K562 (cell line): ENCODE results near the gene REX1BD. TPM values are rescaled to one million over a fixed set of nuclear protein-coding genes. Genes with fewer than 3 reads are reported as not detected.
A peak's percentile ranks its signal among the peaks of the same experiment; 100 is the strongest.

Source experiments
- AFF1 ChIP-seq, 2 experiments: fragments of 450-650 bp; IDR thresholded peaks; 2 replicates each; pipeline ENCODE4 v1.6.1; 2018; ENCODE audit warnings: mild to moderate bottlenecking in 2 of 2, low read depth in 1 of 2; ENCODE audit not compliant: partially characterized antibody in 2 of 2
- EZH2 ChIP-seq: IDR thresholded peaks from 2 replicates; pipeline ENCODE4 v1.6.1; 2012; ENCODE audit warnings: low read depth, mild to moderate bottlenecking, inconsistent platforms, low read length, borderline replicate concordance
- LARP7 ChIP-seq: fragments of 450-650 bp; IDR thresholded peaks from 2 replicates; pipeline ENCODE4 v1.6.1; 2016
- NR2F6 ChIP-seq: fragments of 450-650 bp; formaldehyde crosslinking; IDR thresholded peaks from 2 replicates; pipeline ENCODE4 v1.4.0; 2020; ENCODE audit warnings: mild to moderate bottlenecking
- TBP ChIP-seq: optimal IDR thresholded peaks from 2 replicates; pipeline ENCODE3; 2011; ENCODE audit warnings: low read depth, low read length, improper control_type of control experiment
- polyA plus RNA-seq, 8 experiments: library from polyadenylated mRNA; depleted of rRNA in 4 of 8; stranded (reverse) in 5 of 8; unstranded in 3 of 8; fragments of >200 nt; fragmentation: Nextera tagmentation in 2 of 8; fragmentation: Illumina TruSeq in 1 of 8; extraction: Ambion mirVana in 2 of 8; extraction: Trizol in 1 of 8; gene quantifications; 2 replicates each; pipeline versions ENCODE4 v1.2.1 to v1.2.3, GENCODE V29; 2011 to 2014; ENCODE audit warnings: inconsistent platforms in 1 of 8, missing spikeins in 1 of 8
- total RNA-seq, 7 experiments: library from RNA; depleted of rRNA in 6 of 7; stranded (reverse); fragments of >200 nt in 6 of 7; fragmentation: Illumina TruSeq in 2 of 7; extraction: Trizol in 2 of 7; gene quantifications; 2 replicates each; pipeline versions ENCODE4 v1.2.1 to v1.2.3, GENCODE V29; 2011 to 2021; ENCODE audit warnings: low replicate concordance in 1 of 7
- TF ChIP-seq, protein P1 (sequence below), 2 experiments: fragments of 450-650 bp; formaldehyde crosslinking in 1 of 2; IDR thresholded peaks; 2 replicates each; pipeline versions ENCODE4 v1.4.0 to v1.6.1; 2014 to 2020; ENCODE audit warnings: mild to moderate bottlenecking in 2 of 2, borderline replicate concordance in 1 of 2, low read depth in 1 of 2
- TF ChIP-seq, protein P2 (sequence below): fragments of 450-650 bp; IDR thresholded peaks from 2 replicates; pipeline ENCODE4 v1.6.1; 2017; ENCODE audit warnings: mild to moderate bottlenecking, moderate library complexity

The REX1BD gene
- total and polyA plus RNA-seq, 9 of the 15 experiments (the other 6 are each of a cell fraction or from before 2014, with no cell fraction given), result 1.9 to 136 (median 13.8) TPM

GRCh38 chr19:18542941-18543813 is 45.4 kb upstream of the REX1BD start, which contains the start of gene FKBP8 (continued):
- TF ChIP-seq, protein P1, sequence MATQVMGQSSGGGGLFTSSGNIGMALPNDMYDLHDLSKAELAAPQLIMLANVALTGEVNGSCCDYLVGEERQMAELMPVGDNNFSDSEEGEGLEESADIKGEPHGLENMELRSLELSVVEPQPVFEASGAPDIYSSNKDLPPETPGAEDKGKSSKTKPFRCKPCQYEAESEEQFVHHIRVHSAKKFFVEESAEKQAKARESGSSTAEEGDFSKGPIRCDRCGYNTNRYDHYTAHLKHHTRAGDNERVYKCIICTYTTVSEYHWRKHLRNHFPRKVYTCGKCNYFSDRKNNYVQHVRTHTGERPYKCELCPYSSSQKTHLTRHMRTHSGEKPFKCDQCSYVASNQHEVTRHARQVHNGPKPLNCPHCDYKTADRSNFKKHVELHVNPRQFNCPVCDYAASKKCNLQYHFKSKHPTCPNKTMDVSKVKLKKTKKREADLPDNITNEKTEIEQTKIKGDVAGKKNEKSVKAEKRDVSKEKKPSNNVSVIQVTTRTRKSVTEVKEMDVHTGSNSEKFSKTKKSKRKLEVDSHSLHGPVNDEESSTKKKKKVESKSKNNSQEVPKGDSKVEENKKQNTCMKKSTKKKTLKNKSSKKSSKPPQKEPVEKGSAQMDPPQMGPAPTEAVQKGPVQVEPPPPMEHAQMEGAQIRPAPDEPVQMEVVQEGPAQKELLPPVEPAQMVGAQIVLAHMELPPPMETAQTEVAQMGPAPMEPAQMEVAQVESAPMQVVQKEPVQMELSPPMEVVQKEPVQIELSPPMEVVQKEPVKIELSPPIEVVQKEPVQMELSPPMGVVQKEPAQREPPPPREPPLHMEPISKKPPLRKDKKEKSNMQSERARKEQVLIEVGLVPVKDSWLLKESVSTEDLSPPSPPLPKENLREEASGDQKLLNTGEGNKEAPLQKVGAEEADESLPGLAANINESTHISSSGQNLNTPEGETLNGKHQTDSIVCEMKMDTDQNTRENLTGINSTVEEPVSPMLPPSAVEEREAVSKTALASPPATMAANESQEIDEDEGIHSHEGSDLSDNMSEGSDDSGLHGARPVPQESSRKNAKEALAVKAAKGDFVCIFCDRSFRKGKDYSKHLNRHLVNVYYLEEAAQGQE (IDR thresholded peaks at IDR 0.05; ENCODE audit: borderline replicate concordance), result no peak
- TF ChIP-seq, protein P1 (CRISPR knock-in tag; IDR thresholded peaks at IDR 0.05; ENCODE audit: low read depth), result no peak
- TF ChIP-seq NR2F6 (CRISPR knock-in tag) (no peak), EZH2 (no peak), AFF1 (IDR thresholded peaks at IDR 0.05; ENCODE audit: low read depth in 1 of 2, partially characterized antibody in 2 of 2) (no peak), TBP (peak; percentile 21), LARP7 (no peak)
- TF ChIP-seq, protein P2, sequence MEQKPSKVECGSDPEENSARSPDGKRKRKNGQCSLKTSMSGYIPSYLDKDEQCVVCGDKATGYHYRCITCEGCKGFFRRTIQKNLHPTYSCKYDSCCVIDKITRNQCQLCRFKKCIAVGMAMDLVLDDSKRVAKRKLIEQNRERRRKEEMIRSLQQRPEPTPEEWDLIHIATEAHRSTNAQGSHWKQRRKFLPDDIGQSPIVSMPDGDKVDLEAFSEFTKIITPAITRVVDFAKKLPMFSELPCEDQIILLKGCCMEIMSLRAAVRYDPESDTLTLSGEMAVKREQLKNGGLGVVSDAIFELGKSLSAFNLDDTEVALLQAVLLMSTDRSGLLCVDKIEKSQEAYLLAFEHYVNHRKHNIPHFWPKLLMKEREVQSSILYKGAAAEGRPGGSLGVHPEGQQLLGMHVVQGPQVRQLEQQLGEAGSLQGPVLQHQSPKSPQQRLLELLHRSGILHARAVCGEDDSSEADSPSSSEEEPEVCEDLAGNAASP, result no peak
